Keratinocyte (primary cell): ENCODE results near the gene ATP11A.

ENCODE experiments used
- EZH2 ChIP-seq: IDR thresholded peaks from one replicate; pipeline ENCODE4 v1.6.1; 2012; ENCODE audit warnings: inconsistent platforms, mild to moderate bottlenecking, low read length, moderate library complexity
- TF ChIP-seq, protein P1 (sequence below), 3 experiments: IDR thresholded peaks in 1 of 3; conservative IDR thresholded peaks in 1 of 3; optimal IDR thresholded peaks in 1 of 3; 2 replicates in 2 of 3; 3 replicates in 1 of 3; pipeline versions ENCODE3 to v1.5.1; 2011; ENCODE audit warnings: low read length in 3 of 3, mild to moderate bottlenecking in 3 of 3, moderate library complexity in 2 of 3, control low read depth in 1 of 3, inconsistent platforms in 1 of 3; ENCODE audit not compliant: insufficient read depth in 2 of 3; ENCODE audit errors: extremely low read depth in 1 of 3

- TF ChIP-seq, protein P1, sequence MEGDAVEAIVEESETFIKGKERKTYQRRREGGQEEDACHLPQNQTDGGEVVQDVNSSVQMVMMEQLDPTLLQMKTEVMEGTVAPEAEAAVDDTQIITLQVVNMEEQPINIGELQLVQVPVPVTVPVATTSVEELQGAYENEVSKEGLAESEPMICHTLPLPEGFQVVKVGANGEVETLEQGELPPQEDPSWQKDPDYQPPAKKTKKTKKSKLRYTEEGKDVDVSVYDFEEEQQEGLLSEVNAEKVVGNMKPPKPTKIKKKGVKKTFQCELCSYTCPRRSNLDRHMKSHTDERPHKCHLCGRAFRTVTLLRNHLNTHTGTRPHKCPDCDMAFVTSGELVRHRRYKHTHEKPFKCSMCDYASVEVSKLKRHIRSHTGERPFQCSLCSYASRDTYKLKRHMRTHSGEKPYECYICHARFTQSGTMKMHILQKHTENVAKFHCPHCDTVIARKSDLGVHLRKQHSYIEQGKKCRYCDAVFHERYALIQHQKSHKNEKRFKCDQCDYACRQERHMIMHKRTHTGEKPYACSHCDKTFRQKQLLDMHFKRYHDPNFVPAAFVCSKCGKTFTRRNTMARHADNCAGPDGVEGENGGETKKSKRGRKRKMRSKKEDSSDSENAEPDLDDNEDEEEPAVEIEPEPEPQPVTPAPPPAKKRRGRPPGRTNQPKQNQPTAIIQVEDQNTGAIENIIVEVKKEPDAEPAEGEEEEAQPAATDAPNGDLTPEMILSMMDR (optimal IDR thresholded peaks at IDR 0.05 in 1 of 3, IDR thresholded peaks at IDR 0.05 in 1 of 3, conservative IDR thresholded peaks at IDR 0.05 in 1 of 3; ENCODE audit: extremely low read depth in 1 of 3, insufficient read depth in 2 of 3, low read length in 3 of 3), result no peak
- no peak for TF ChIP-seq EZH2
Measured at GRCh38 chr13:112767506-112768471, 78.0 kb downstream of the ATP11A start.
